GM12878 (cell line): Measurements from ENCODE around the gene DPH6. TPM values are rescaled to one million over a fixed set of nuclear protein-coding genes. Genes with fewer than 3 reads are reported as not detected.

Experiments
- ATAC-seq: fragments of 200-7000 bp; cut with Tn5 transposase; 3 replicates; pipeline ENCODE4 v1.9.1; 2020; ENCODE audit warnings: mild to moderate bottlenecking, moderate library complexity
- BruUV-seq: library from RNA; stranded (reverse); fragments of 400-500 nt; replicated peaks from 2 replicates; lab custom pipeline; 2021; lab: Mats Ljungman, UMichigan
- CTCF ChIA-PET: fragments of 300-600 bp; sonication (Branson Sonifier 250); formaldehyde crosslinking; extraction: SDS; loops from one replicate; lab custom pipeline; 2021; ENCODE audit warnings: inconsistent platforms; lab: Yijun Ruan, JAX
- POLR2A ChIA-PET: fragments of 350-600 bp; formaldehyde crosslinking; extraction: SDS; loops from one replicate; lab custom pipeline; 2021; ENCODE audit warnings: inconsistent platforms; lab: Charles Lee
- RAD21 ChIA-PET: fragments of 300-600 bp; sonication (Branson Sonifier 250); formaldehyde crosslinking; loops from one replicate; lab custom pipeline; 2023; ENCODE audit warnings: antibody characterized with exemption; ENCODE audit not compliant: unreplicated experiment; lab: Charles Lee
- SMC1A ChIA-PET: fragments of 300-600 bp; sonication (Branson Sonifier 250); formaldehyde crosslinking; loops from one replicate; lab custom pipeline; 2023; ENCODE audit not compliant: unreplicated experiment, uncharacterized antibody; lab: Charles Lee
- DNase-seq: peaks from one replicate; pipeline ENCODE4 v3.0.0-alpha.2; 2011; ENCODE audit warnings: low read depth, low spot score
- FAIRE-seq: peaks from 3 replicates; lab custom pipeline; 2011; peaks lifted over from hg19 to GRCh38; lab: Jason Lieb, UNC
- H2AFZ ChIP-seq: 2 replicates; pipeline ENCODE4 v1.6.0; 2011; ENCODE audit warnings: low read depth, low read length, control low read depth; ENCODE audit not compliant: control insufficient read depth
- H3K27ac ChIP-seq: 2 replicates; pipeline ENCODE4 v1.5.1; 2011; ENCODE audit warnings: control low read depth; ENCODE audit not compliant: control insufficient read depth, insufficient read depth
- H3K27me3 ChIP-seq, 2 experiments: replicated peaks in 1 of 2; 2 replicates each; pipeline versions ENCODE4 v1.6.0 to v1.6.1; 2011; ENCODE audit warnings: low read length in 1 of 2; ENCODE audit not compliant: control insufficient read depth in 2 of 2, insufficient read depth in 2 of 2
- H3K36me3 ChIP-seq, 2 experiments: 2 replicates each; pipeline ENCODE4 v1.5.1; 2011; ENCODE audit warnings: low read length in 1 of 2; ENCODE audit not compliant: control insufficient read depth in 2 of 2, insufficient read depth in 2 of 2
- H3K4me1 ChIP-seq: 2 replicates; pipeline ENCODE4 v1.6.1; 2011; ENCODE audit warnings: mild to moderate bottlenecking, low read length, moderate library complexity, mixed read lengths; ENCODE audit not compliant: control insufficient read depth, insufficient read depth
- H3K4me2 ChIP-seq: 2 replicates; pipeline ENCODE4 v1.6.0; 2011; ENCODE audit warnings: control low read depth; ENCODE audit not compliant: control insufficient read depth, insufficient read depth
- H3K4me3 ChIP-seq: fragments of 200-600 bp; sonication (generic); 2 replicates; pipeline ENCODE4 v1.5.1; 2016
- H3K79me2 ChIP-seq: 2 replicates; pipeline ENCODE4 v1.6.0; 2011; ENCODE audit warnings: low read length; ENCODE audit not compliant: control insufficient read depth, insufficient read depth
- H3K9ac ChIP-seq: 2 replicates; pipeline ENCODE4 v1.8.0; 2011; ENCODE audit warnings: low read length, control low read depth, mixed read lengths; ENCODE audit not compliant: control insufficient read depth, insufficient read depth
- H3K9me3 ChIP-seq: replicated peaks from 3 replicates; pipeline ENCODE4 v1.5.1; 2011; ENCODE audit warnings: mild to moderate bottlenecking, low read length; ENCODE audit not compliant: control insufficient read depth, insufficient read depth
- H4K20me1 ChIP-seq: 2 replicates; pipeline ENCODE4 v1.6.0; 2011; ENCODE audit not compliant: control insufficient read depth, insufficient read depth
- EP300 ChIP-seq, 2 experiments: fragments of 150-350 bp in 1 of 2; IDR thresholded peaks; 2 replicates each; pipeline ENCODE4 v1.6.1; 2011 to 2012; ENCODE audit warnings: low read depth in 2 of 2, low read length in 2 of 2, borderline replicate concordance in 1 of 2, improper control_type of control experiment in 1 of 2, inconsistent platforms in 1 of 2; ENCODE audit not compliant: control insufficient read depth in 1 of 2
- IRF5 ChIP-seq: fragments of 450-650 bp; IDR thresholded peaks from 2 replicates; pipeline ENCODE4 v1.6.1; 2017; ENCODE audit warnings: borderline replicate concordance
- SMAD5 ChIP-seq: IDR thresholded peaks from 2 replicates; pipeline ENCODE4 v1.6.1; 2016; ENCODE audit warnings: antibody characterized with exemption, low read depth
- SMC3 ChIP-seq: IDR thresholded peaks from 2 replicates; pipeline ENCODE4 v1.6.1; 2011; ENCODE audit warnings: low read length, improper control_type of control experiment, borderline replicate concordance
- YBX1 ChIP-seq: fragments of 450-650 bp; IDR thresholded peaks from 2 replicates; pipeline ENCODE4 v1.6.1; 2016; ENCODE audit warnings: antibody characterized with exemption
- ZBTB40 ChIP-seq: fragments of 450-650 bp; IDR thresholded peaks from 2 replicates; pipeline ENCODE4 v1.6.1; 2016; ENCODE audit warnings: mild to moderate bottlenecking, moderate library complexity, borderline replicate concordance
- in situ Hi-C: fragments of 300-500 bp; cut with MboI; formaldehyde crosslinking; loops from 9 replicates; pipeline ENCODE4 v1.14.3; 2018; ENCODE audit warnings: mixed read lengths
- intact Hi-C: fragments of 100-400 bp; cut with micrococcal nuclease; formaldehyde crosslinking; loops from one replicate; pipeline ENCODE4 v1.14.2; 2022; ENCODE audit not compliant: unreplicated experiment
- polyA plus RNA-seq, 11 experiments: library from polyadenylated mRNA; depleted of rRNA in 4 of 11; unstranded in 6 of 11; stranded (reverse) in 5 of 11; fragments of >200 nt; fragmentation: Nextera tagmentation in 4 of 11; fragmentation: Illumina TruSeq in 1 of 11; extraction: Ambion mirVana in 4 of 11; extraction: Trizol in 1 of 11; gene quantifications; 1 replicate in 1 of 11; 2 replicates in 10 of 11; pipeline versions ENCODE4 v1.2.1 to v1.2.3, GENCODE V29; 2011 to 2016; ENCODE audit warnings: inconsistent platforms in 2 of 11, missing spikeins in 2 of 11, low read depth in 1 of 11
- total RNA-seq, 4 experiments: library from RNA; depleted of rRNA in 3 of 4; stranded (reverse); fragments of >200 nt in 3 of 4; fragmentation: Illumina TruSeq in 1 of 4; extraction: Trizol in 1 of 4; gene quantifications; 2 replicates each; pipeline versions ENCODE4 v1.2.1 to v1.2.3, GENCODE V29; 2013 to 2021
- TF ChIP-seq, protein P1 (sequence below): IDR thresholded peaks from 2 replicates; pipeline ENCODE4 v1.6.1; 2012; ENCODE audit warnings: low read depth, low read length, improper control_type of control experiment
- TF ChIP-seq, protein P2 (sequence below): fragments of 450-650 bp; IDR thresholded peaks from 2 replicates; pipeline ENCODE4 v1.6.1; 2017; ENCODE audit warnings: mild to moderate bottlenecking, moderate library complexity

The DPH6 gene
- total and polyA plus RNA-seq, 10 of the 15 experiments (the other 5 are each of a cell fraction or from before 2014, with no cell fraction given): 9.0 to 68.5 (median 17.1) TPM

DNA sequence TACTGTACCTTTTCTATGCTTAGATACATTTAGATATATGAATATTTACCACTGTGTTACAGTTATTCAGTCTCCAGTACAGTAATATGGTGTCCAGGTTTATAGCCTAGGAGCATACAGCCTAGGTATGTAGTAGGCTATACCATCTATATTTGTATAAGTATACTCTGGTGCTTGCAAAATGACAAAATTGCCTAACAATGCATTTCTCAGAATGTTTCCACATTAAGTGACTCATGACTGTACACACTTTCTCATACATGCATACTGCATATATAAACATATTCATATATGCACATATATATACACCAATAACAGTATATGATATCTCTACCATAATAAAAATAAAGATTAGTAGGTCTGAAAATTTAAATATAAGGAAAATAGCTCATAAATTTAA, 169.3 kb downstream of the DPH6 start (continued):
- TF ChIP-seq SMC3 (no peak), SMAD5 (no peak), ZBTB40 (no peak)

DNA sequence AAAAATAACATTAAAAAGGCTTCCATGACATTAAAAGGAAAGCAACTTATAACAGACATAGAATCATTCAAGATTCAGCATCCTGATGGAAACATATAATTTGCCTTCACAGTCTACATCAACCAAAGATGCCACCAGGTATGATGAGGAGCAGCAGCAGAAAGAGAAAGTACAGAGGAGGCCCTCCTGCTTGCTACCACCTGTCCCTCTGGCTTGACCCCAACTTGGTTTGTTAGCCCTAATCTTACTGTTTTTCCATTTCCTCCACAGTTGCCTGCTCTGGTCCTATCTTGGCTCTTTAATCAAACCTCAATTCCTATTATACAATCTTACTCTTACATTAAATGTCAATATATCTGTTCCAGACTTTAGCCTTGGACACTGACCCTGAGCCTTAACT, 171.3 kb downstream of the DPH6 start:
- H3K9ac ChIP-seq: no peak overlapping the region
- no peaks in the 10 kb centered on the region for H3K36me3 ChIP-seq
- intact Hi-C loops: no loop called here
- CTCF ChIA-PET: no interaction called here
- in situ Hi-C loops: no loop called here
- H3K9me3 ChIP-seq: no peaks in the 10 kb centered on the region
- H4K20me1 ChIP-seq: no peaks in the 10 kb centered on the region
- TF ChIP-seq IRF5 (no peak), EP300 (IDR thresholded peaks at IDR 0.05; ENCODE audit: borderline replicate concordance in 1 of 2, control insufficient read depth in 1 of 2, low read depth in 2 of 2, low read length in 2 of 2) (no peak), YBX1 (no peak)
- TF ChIP-seq, protein P1, sequence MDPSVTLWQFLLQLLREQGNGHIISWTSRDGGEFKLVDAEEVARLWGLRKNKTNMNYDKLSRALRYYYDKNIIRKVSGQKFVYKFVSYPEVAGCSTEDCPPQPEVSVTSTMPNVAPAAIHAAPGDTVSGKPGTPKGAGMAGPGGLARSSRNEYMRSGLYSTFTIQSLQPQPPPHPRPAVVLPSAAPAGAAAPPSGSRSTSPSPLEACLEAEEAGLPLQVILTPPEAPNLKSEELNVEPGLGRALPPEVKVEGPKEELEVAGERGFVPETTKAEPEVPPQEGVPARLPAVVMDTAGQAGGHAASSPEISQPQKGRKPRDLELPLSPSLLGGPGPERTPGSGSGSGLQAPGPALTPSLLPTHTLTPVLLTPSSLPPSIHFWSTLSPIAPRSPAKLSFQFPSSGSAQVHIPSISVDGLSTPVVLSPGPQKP: no peak
- TF ChIP-seq, protein P2, sequence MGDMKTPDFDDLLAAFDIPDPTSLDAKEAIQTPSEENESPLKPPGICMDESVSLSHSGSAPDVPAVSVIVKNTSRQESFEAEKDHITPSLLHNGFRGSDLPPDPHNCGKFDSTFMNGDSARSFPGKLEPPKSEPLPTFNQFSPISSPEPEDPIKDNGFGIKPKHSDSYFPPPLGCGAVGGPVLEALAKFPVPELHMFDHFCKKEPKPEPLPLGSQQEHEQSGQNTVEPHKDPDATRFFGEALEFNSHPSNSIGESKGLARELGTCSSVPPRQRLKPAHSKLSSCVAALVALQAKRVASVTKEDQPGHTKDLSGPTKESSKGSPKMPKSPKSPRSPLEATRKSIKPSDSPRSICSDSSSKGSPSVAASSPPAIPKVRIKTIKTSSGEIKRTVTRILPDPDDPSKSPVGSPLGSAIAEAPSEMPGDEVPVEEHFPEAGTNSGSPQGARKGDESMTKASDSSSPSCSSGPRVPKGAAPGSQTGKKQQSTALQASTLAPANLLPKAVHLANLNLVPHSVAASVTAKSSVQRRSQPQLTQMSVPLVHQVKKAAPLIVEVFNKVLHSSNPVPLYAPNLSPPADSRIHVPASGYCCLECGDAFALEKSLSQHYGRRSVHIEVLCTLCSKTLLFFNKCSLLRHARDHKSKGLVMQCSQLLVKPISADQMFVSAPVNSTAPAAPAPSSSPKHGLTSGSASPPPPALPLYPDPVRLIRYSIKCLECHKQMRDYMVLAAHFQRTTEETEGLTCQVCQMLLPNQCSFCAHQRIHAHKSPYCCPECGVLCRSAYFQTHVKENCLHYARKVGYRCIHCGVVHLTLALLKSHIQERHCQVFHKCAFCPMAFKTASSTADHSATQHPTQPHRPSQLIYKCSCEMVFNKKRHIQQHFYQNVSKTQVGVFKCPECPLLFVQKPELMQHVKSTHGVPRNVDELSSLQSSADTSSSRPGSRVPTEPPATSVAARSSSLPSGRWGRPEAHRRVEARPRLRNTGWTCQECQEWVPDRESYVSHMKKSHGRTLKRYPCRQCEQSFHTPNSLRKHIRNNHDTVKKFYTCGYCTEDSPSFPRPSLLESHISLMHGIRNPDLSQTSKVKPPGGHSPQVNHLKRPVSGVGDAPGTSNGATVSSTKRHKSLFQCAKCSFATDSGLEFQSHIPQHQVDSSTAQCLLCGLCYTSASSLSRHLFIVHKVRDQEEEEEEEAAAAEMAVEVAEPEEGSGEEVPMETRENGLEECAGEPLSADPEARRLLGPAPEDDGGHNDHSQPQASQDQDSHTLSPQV: no peak
- H3K27ac ChIP-seq: no peak overlapping the region
- no peaks in the 10 kb centered on the region for H3K4me1 ChIP-seq
- H3K27me3 ChIP-seq: no peaks in the 10 kb centered on the region
- H3K4me2 ChIP-seq: no peak overlapping the region
- no peak for ATAC-seq
- SMC1A ChIA-PET: no interaction called here
- H3K79me2 ChIP-seq: no peaks in the 10 kb centered on the region
- POLR2A ChIA-PET: no interaction called here
- RAD21 ChIA-PET: no interaction called here
- FAIRE-seq: no peak
- no peak for DNase-seq
- BruUV-seq: no TSS peak
- no peak overlapping the region for H3K4me3 ChIP-seq
- H2AFZ ChIP-seq: no peak overlapping the region
